Tibial nerve (tissue), 4 donors: ENCODE measurements around the gene EFCAB11. TPM values are rescaled to one million over a fixed set of nuclear protein-coding genes. Genes with fewer than 3 reads are reported as not detected.

Experiments
- DNase-seq, 2 donors: peaks; one replicate each; pipeline ENCODE4 v3.0.0-alpha.2; 2019; ENCODE audit warnings: low spot score in 2 of 2
- H3K27ac ChIP-seq, 4 donors: fragments of 200-600 bp; sonication (generic) in 3 of 4; one replicate each; pipeline ENCODE4 v1.5.1; 2017 to 2019; ENCODE audit warnings: mild to moderate bottlenecking in 1 of 4
- H3K27me3 ChIP-seq, 2 donors: fragments of 200-600 bp; sonication (generic) in 1 of 2; one replicate each; pipeline versions ENCODE4 v1.5.1 to v1.6.0; 2017 to 2019
- H3K36me3 ChIP-seq, 3 donors: fragments of 200-600 bp; sonication (generic); one replicate each; pipeline ENCODE4 v1.5.1; 2018 to 2019
- H3K4me1 ChIP-seq, 4 donors: fragments of 200-600 bp; sonication (generic) in 3 of 4; one replicate each; pipeline ENCODE4 v1.5.1; 2017 to 2019
- H3K4me3 ChIP-seq, 4 donors: fragments of 200-600 bp; sonication (generic) in 3 of 4; one replicate each; pipeline ENCODE4 v1.5.1; 2017 to 2019; ENCODE audit warnings: mild to moderate bottlenecking in 1 of 4, moderate library complexity in 1 of 4
- H3K9me3 ChIP-seq, 4 donors: fragments of 200-600 bp; sonication (generic) in 3 of 4; one replicate each; pipeline ENCODE4 v1.5.1; 2017 to 2019
- CTCF ChIP-seq, 5 experiments: fragments of 200-600 bp in 3 of 5; fragments of 450-650 bp in 2 of 5; sonication (generic) in 3 of 5; IDR thresholded peaks; one replicate each; pipeline ENCODE4 v1.5.1; 2016 to 2019; ENCODE audit warnings: antibody characterized with exemption in 5 of 5, mild to moderate bottlenecking in 3 of 5, moderate library complexity in 2 of 5
- EP300 ChIP-seq, 2 donors: sonication (generic); formaldehyde crosslinking; IDR thresholded peaks; one replicate each; pipeline ENCODE4 v1.6.1; 2017; ENCODE audit warnings: antibody characterized with exemption in 2 of 2, mild to moderate bottlenecking in 1 of 2
- POLR2A ChIP-seq, 2 donors: fragments of 450-650 bp; IDR thresholded peaks; one replicate each; pipeline ENCODE4 v1.6.1; 2017; ENCODE audit warnings: antibody characterized with exemption in 2 of 2, mild to moderate bottlenecking in 2 of 2, moderate library complexity in 2 of 2
- WGBS, 2 donors: methylation state at CpG; one replicate each; pipeline ENCODE4 v1.1.5; 2018; 5-methylcytosine and 5-hydroxymethylcytosine counted together
- total RNA-seq, 4 donors: library from RNA; depleted of rRNA; stranded (reverse); fragments of >200 nt; gene quantifications; one replicate each; pipeline ENCODE4 v1.1.0, GENCODE V29; 2016

EFCAB11 gene
- total RNA-seq, 4 donors from 2014 or later, result 2.2 to 7.8 (median 4.4) TPM

- Histone ChIP-seq H3K36me3 (no peaks in the 10 kb centered on the region), H3K4me3 (no peak overlapping the region), H3K4me1 (no peaks in the 10 kb centered on the region), H3K9me3 (no peaks in the 10 kb centered on the region), H3K27ac (no peak overlapping the region), H3K27me3 (no peaks in the 10 kb centered on the region)
- TF ChIP-seq POLR2A (IDR thresholded peaks at IDR 0.05) (no peak), EP300 (IDR thresholded peaks at IDR 0.05) (no peak), CTCF (IDR thresholded peaks at IDR 0.05) (no peak)
- 57 to 61% methylated on average over 5 of the region's 5 CpGs for WGBS, 2 donors
- DNase-seq, result no peak
These were observed 197.1 kb downstream of the EFCAB11 start for GRCh38 chr14:89757313-89757939.

- Histone ChIP-seq H3K4me3 (no peak overlapping the region), H3K4me1 (peaks cover 0 to 7% (median 0%) of the 10 kb centered on the region in 4 donors), H3K27me3 (no peaks in the 10 kb centered on the region), H3K27ac (no peak overlapping the region), H3K36me3 (no peaks in the 10 kb centered on the region), H3K9me3 (no peaks in the 10 kb centered on the region)
- whole genome bisulfite sequencing, 2 donors, result 69 to 73% methylated on average over 4 of the region's 4 CpGs
- no peak for TF ChIP-seq POLR2A (IDR thresholded peaks at IDR 0.05)
- no peak for TF ChIP-seq EP300 (IDR thresholded peaks at IDR 0.05)
- DNase-seq, result no peak
These were observed 198.7 kb downstream of the EFCAB11 start for GRCh38 chr14:89755816-89756215.

- WGBS, 2 donors, result 88 to 90% methylated on average over 4 of the region's 4 CpGs
- TF ChIP-seq EP300 (IDR thresholded peaks at IDR 0.05), result no peak
- no peak for TF ChIP-seq CTCF (IDR thresholded peaks at IDR 0.05)
- no peak for TF ChIP-seq POLR2A (IDR thresholded peaks at IDR 0.05)
These were observed 200.6 kb downstream of the EFCAB11 start for GRCh38 chr14:89753828-89754412.

GRCh38 chr14:89750908-89751392, 203.6 kb downstream of the EFCAB11 start:
- H3K27ac ChIP-seq, result peak overlapping the region in 2 of 4 donors; percentile 18 to 56
- DNase-seq, result no peak
- TF ChIP-seq CTCF (IDR thresholded peaks at IDR 0.05) (no peak), EP300 (IDR thresholded peaks at IDR 0.05) (no peak), POLR2A (IDR thresholded peaks at IDR 0.05) (no peak)

More at GRCh38 chr14:89753828-89754412, 200.6 kb downstream of the EFCAB11 start:
- H3K36me3 ChIP-seq, result no peaks in the 10 kb centered on the region
- peaks cover 0 to 18% (median 0%) of the 10 kb centered on the region in 4 donors for H3K4me1 ChIP-seq
- no peaks in the 10 kb centered on the region for H3K9me3 ChIP-seq
- no peak overlapping the region for H3K4me3 ChIP-seq
- H3K27ac ChIP-seq, result no peak overlapping the region
- H3K27me3 ChIP-seq, result no peaks in the 10 kb centered on the region
- no peak for DNase-seq

GRCh38 chr14:89750281-89750755, 204.2 kb downstream of the EFCAB11 start:
- Histone ChIP-seq H3K27ac (peak overlapping the region in 2 of 4 donors; percentile 18 to 56), H3K4me3 (no peak overlapping the region), H3K4me1 (peaks cover 0 to 18% (median 0%) of the 10 kb centered on the region in 4 donors), H3K36me3 (no peaks in the 10 kb centered on the region), H3K9me3 (no peaks in the 10 kb centered on the region), H3K27me3 (no peaks in the 10 kb centered on the region)
- DNase-seq, result no peak
- WGBS, 2 donors, result 34 to 38% methylated on average over 6 of the region's 6 CpGs
- TF ChIP-seq POLR2A (IDR thresholded peaks at IDR 0.05) (no peak), CTCF (IDR thresholded peaks at IDR 0.05) (no peak), EP300 (IDR thresholded peaks at IDR 0.05) (no peak)

More at GRCh38 chr14:89750908-89751392, 203.6 kb downstream of the EFCAB11 start:
- H3K4me1 ChIP-seq, result peaks cover 0 to 18% (median 0%) of the 10 kb centered on the region in 4 donors
- H3K9me3 ChIP-seq, result no peaks in the 10 kb centered on the region
- no peaks in the 10 kb centered on the region for H3K27me3 ChIP-seq
- no peaks in the 10 kb centered on the region for H3K36me3 ChIP-seq
- H3K4me3 ChIP-seq, result no peak overlapping the region
- WGBS, 2 donors, result 57 to 58% methylated on average over 5 of the region's 5 CpGs
